GM08714 (cell line): ENCODE measurements around the gene MYL12B.

Source experiments
- H3K4me3 ChIP-seq: fragments of 200-500 bp; sonication (Bioruptor generic); 2 replicates; pipeline ENCODE4 v1.5.1; 2014; ENCODE audit warnings: mild to moderate bottlenecking, low read length, inconsistent platforms
- ZNF274 ChIP-seq: IDR thresholded peaks from 2 replicates; pipeline ENCODE4 v1.6.1; 2012; ENCODE audit warnings: mild to moderate bottlenecking, low read depth, low read length

MYL12B gene

GRCh38 chr18:3321133-3321812 lies 59.3 kb downstream of the MYL12B start:
- no peak for TF ChIP-seq ZNF274

DNA sequence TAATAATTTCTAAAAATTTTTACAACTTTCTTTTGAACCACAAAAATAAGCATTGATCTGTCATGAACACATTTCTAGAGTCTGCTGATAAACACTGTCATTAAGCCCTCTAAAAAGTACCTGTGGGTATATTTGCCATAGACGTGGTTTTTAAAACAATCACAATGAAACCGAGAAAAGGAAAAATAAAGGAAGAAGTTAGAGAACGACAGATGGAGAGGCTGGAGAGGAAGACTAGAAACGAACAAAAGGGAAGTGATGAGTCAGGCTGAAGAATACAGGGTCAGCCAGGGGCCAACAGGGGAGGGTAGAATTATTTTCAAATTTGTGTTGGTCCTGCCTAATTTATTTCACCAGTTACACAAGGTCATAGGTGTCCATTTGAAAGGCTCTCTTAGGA lies 62.0 kb downstream of the MYL12B start:
- no peak overlapping the region for H3K4me3 ChIP-seq
- TF ChIP-seq ZNF274 = no peak

More at GRCh38 chr18:3321133-3321812, 59.3 kb downstream of the MYL12B start:
- H3K4me3 ChIP-seq = no peak overlapping the region
